HEK293 (cell line): ENCODE results near the gene CCNY.

ENCODE experiments used
- GLIS2 ChIP-seq: fragments of 450-650 bp; formaldehyde crosslinking; IDR thresholded peaks from 2 replicates; pipeline ENCODE4 v1.5.1; 2016; ENCODE audit warnings: missing biosample characterization, missing genetic modification characterization
- MEIS1 ChIP-seq: sonication (generic); formaldehyde crosslinking; IDR thresholded peaks from 2 replicates; pipeline ENCODE4 v1.8.1; 2022; ENCODE audit warnings: missing genetic modification reagents, mild to moderate bottlenecking, borderline replicate concordance
- SP2 ChIP-seq: fragments of 450-650 bp; formaldehyde crosslinking; IDR thresholded peaks from 2 replicates; pipeline ENCODE4 v1.5.1; 2016; ENCODE audit warnings: missing biosample characterization, missing genetic modification characterization
- ZBTB8A ChIP-seq: fragments of 450-650 bp; formaldehyde crosslinking; IDR thresholded peaks from 2 replicates; pipeline ENCODE4 v1.5.1; 2016; ENCODE audit warnings: missing biosample characterization, missing genetic modification characterization
- ZNF140 ChIP-seq: fragments of 450-650 bp; formaldehyde crosslinking; IDR thresholded peaks from 2 replicates; pipeline ENCODE4 v1.5.1; 2016; ENCODE audit warnings: missing biosample characterization, missing genetic modification characterization
- ZNF274 ChIP-seq, 2 experiments: fragments of 200-500 bp in 1 of 2; fragments of 450-650 bp in 1 of 2; sonication (Bioruptor generic) in 1 of 2; formaldehyde crosslinking in 1 of 2; IDR thresholded peaks; 2 replicates each; pipeline versions ENCODE4 v1.5.1 to v1.6.1; 2014 to 2016; ENCODE audit warnings: borderline replicate concordance in 1 of 2, inconsistent platforms in 1 of 2, low read length in 1 of 2, missing biosample characterization in 1 of 2, missing genetic modification characterization in 1 of 2
- ZNF654 ChIP-seq: fragments of 450-650 bp; formaldehyde crosslinking; IDR thresholded peaks from 2 replicates; pipeline ENCODE4 v1.5.1; 2016; ENCODE audit warnings: low read depth, missing biosample characterization, missing genetic modification characterization
- ZNF707 ChIP-seq: fragments of 450-650 bp; formaldehyde crosslinking; IDR thresholded peaks from 2 replicates; pipeline ENCODE4 v1.5.1; 2016; ENCODE audit warnings: missing biosample characterization, missing genetic modification characterization
- ZNF76 ChIP-seq: fragments of 450-650 bp; formaldehyde crosslinking; IDR thresholded peaks from 2 replicates; pipeline ENCODE4; 2016; ENCODE audit warnings: low read depth, missing biosample characterization, missing genetic modification characterization, borderline replicate concordance
- ZNF792 ChIP-seq: fragments of 450-650 bp; formaldehyde crosslinking; IDR thresholded peaks from 2 replicates; pipeline ENCODE4 v1.5.1; 2016; ENCODE audit warnings: missing biosample characterization, missing genetic modification characterization
- ZNF837 ChIP-seq: fragments of 450-650 bp; formaldehyde crosslinking; IDR thresholded peaks from 2 replicates; pipeline ENCODE4 v1.5.1; 2016; ENCODE audit warnings: missing biosample characterization, missing genetic modification characterization
- TF ChIP-seq, protein P1 (sequence below): fragments of 450-650 bp; formaldehyde crosslinking; IDR thresholded peaks from 2 replicates; pipeline ENCODE4 v1.5.1; 2016; ENCODE audit warnings: missing biosample characterization, missing genetic modification characterization
- TF ChIP-seq, protein P2 (sequence below): fragments of 450-650 bp; formaldehyde crosslinking; IDR thresholded peaks from 2 replicates; pipeline ENCODE4 v1.5.1; 2016; ENCODE audit warnings: missing biosample characterization, missing genetic modification characterization
- TF ChIP-seq, protein P3 (sequence below): fragments of 450-650 bp; formaldehyde crosslinking; IDR thresholded peaks from 2 replicates; pipeline ENCODE4 v1.5.1; 2016; ENCODE audit warnings: missing biosample characterization, missing genetic modification characterization, borderline replicate concordance

DNA sequence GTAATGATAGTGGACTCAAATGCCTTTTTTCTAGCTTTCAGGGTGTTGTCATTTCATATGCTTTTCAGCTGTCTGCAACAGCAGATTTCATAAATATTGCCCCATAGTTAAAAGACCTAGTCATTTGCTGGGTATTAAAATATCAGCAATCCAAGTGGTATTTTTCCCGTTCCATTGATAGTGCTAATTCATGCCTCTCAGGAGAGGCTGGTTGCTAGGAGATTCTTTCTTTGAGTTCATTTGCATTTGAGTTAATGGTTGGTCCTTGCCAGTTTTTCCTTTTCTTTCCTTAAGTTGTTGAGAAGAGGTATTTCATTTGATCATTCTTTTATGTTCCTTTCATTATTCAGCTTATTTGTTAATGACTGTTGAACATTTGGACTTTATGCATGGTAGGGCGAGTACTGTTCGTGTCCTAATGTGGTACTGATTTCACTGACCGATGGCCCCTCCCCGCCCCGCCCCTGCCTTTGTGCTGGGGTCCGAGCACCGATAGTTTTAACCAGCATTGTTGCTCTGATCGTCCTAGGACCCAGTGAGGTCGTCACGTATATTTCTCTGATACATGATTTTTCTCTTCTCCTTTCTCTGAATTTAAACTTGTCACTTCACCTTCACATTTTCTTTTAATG is 128.6 kb downstream of the CCNY start:
- TF ChIP-seq ZNF837 (tag by site-specific recombination) (no peak), SP2 (no peak), ZNF76 (tag by site-specific recombination) (no peak), ZNF792 (tag by site-specific recombination) (no peak), ZNF654 (tag by site-specific recombination) (no peak), MEIS1 (CRISPR knock-in tag) (no peak), ZNF274 (IDR thresholded peaks at IDR 0.05; ENCODE audit: low read length) (no peak), ZNF274 (tag by site-specific recombination; IDR thresholded peaks at IDR 0.05; ENCODE audit: borderline replicate concordance) (no peak), ZNF707 (tag by site-specific recombination) (no peak), GLIS2 (tag by site-specific recombination) (no peak), ZBTB8A (tag by site-specific recombination) (no peak), ZNF140 (tag by site-specific recombination) (no peak)
- TF ChIP-seq, protein P1, sequence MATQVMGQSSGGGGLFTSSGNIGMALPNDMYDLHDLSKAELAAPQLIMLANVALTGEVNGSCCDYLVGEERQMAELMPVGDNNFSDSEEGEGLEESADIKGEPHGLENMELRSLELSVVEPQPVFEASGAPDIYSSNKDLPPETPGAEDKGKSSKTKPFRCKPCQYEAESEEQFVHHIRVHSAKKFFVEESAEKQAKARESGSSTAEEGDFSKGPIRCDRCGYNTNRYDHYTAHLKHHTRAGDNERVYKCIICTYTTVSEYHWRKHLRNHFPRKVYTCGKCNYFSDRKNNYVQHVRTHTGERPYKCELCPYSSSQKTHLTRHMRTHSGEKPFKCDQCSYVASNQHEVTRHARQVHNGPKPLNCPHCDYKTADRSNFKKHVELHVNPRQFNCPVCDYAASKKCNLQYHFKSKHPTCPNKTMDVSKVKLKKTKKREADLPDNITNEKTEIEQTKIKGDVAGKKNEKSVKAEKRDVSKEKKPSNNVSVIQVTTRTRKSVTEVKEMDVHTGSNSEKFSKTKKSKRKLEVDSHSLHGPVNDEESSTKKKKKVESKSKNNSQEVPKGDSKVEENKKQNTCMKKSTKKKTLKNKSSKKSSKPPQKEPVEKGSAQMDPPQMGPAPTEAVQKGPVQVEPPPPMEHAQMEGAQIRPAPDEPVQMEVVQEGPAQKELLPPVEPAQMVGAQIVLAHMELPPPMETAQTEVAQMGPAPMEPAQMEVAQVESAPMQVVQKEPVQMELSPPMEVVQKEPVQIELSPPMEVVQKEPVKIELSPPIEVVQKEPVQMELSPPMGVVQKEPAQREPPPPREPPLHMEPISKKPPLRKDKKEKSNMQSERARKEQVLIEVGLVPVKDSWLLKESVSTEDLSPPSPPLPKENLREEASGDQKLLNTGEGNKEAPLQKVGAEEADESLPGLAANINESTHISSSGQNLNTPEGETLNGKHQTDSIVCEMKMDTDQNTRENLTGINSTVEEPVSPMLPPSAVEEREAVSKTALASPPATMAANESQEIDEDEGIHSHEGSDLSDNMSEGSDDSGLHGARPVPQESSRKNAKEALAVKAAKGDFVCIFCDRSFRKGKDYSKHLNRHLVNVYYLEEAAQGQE: no peak
- TF ChIP-seq, protein P2, sequence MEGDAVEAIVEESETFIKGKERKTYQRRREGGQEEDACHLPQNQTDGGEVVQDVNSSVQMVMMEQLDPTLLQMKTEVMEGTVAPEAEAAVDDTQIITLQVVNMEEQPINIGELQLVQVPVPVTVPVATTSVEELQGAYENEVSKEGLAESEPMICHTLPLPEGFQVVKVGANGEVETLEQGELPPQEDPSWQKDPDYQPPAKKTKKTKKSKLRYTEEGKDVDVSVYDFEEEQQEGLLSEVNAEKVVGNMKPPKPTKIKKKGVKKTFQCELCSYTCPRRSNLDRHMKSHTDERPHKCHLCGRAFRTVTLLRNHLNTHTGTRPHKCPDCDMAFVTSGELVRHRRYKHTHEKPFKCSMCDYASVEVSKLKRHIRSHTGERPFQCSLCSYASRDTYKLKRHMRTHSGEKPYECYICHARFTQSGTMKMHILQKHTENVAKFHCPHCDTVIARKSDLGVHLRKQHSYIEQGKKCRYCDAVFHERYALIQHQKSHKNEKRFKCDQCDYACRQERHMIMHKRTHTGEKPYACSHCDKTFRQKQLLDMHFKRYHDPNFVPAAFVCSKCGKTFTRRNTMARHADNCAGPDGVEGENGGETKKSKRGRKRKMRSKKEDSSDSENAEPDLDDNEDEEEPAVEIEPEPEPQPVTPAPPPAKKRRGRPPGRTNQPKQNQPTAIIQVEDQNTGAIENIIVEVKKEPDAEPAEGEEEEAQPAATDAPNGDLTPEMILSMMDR (tag by site-specific recombination): no peak
- TF ChIP-seq, protein P3, sequence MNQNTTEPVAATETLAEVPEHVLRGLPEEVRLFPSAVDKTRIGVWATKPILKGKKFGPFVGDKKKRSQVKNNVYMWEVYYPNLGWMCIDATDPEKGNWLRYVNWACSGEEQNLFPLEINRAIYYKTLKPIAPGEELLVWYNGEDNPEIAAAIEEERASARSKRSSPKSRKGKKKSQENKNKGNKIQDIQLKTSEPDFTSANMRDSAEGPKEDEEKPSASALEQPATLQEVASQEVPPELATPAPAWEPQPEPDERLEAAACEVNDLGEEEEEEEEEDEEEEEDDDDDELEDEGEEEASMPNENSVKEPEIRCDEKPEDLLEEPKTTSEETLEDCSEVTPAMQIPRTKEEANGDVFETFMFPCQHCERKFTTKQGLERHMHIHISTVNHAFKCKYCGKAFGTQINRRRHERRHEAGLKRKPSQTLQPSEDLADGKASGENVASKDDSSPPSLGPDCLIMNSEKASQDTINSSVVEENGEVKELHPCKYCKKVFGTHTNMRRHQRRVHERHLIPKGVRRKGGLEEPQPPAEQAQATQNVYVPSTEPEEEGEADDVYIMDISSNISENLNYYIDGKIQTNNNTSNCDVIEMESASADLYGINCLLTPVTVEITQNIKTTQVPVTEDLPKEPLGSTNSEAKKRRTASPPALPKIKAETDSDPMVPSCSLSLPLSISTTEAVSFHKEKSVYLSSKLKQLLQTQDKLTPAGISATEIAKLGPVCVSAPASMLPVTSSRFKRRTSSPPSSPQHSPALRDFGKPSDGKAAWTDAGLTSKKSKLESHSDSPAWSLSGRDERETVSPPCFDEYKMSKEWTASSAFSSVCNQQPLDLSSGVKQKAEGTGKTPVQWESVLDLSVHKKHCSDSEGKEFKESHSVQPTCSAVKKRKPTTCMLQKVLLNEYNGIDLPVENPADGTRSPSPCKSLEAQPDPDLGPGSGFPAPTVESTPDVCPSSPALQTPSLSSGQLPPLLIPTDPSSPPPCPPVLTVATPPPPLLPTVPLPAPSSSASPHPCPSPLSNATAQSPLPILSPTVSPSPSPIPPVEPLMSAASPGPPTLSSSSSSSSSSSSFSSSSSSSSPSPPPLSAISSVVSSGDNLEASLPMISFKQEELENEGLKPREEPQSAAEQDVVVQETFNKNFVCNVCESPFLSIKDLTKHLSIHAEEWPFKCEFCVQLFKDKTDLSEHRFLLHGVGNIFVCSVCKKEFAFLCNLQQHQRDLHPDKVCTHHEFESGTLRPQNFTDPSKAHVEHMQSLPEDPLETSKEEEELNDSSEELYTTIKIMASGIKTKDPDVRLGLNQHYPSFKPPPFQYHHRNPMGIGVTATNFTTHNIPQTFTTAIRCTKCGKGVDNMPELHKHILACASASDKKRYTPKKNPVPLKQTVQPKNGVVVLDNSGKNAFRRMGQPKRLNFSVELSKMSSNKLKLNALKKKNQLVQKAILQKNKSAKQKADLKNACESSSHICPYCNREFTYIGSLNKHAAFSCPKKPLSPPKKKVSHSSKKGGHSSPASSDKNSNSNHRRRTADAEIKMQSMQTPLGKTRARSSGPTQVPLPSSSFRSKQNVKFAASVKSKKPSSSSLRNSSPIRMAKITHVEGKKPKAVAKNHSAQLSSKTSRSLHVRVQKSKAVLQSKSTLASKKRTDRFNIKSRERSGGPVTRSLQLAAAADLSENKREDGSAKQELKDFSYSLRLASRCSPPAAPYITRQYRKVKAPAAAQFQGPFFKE (tag by site-specific recombination): no peak
